NCI-H1105 (cell line): ENCODE results near the gene CLCF1.
A peak's percentile ranks its signal among the peaks of the same experiment; 100 is the strongest.
"Not testable (repeated sequence)": the region's sequence is repeated elsewhere in the genome, so short reads cannot be mapped to it uniquely, and the experiment has no call there.

Experiments
- DNase-seq: peaks from one replicate; lab custom pipeline; 2025; lab: John Stamatoyannopoulos, UW

The CLCF1 gene

GRCh38 chr11:67408437-67409200, 35.2 kb upstream of the CLCF1 start:
- DNase-seq = no peak

- no peak for DNase-seq
Observed at GRCh38 chr11:67407688-67408163, 34.3 kb upstream of the CLCF1 start.

- peak; percentile 1 for DNase-seq
Observed at GRCh38 chr11:67406969-67407687, 33.7 kb upstream of the CLCF1 start.

GRCh38 chr11:67406420-67406968, 33.1 kb upstream of the CLCF1 start:
- no peak for DNase-seq

GRCh38 chr11:67405688-67406339, 32.4 kb upstream of the CLCF1 start:
- no peak for DNase-seq

- DNase-seq = no peak
Observed at GRCh38 chr11:67405196-67405567, 31.8 kb upstream of the CLCF1 start.

GRCh38 chr11:67404515-67405195, 31.3 kb upstream of the CLCF1 start:
- no peak for DNase-seq

- DNase-seq = not testable (repeated sequence)
Observed at GRCh38 chr11:67403085-67403484, 29.7 kb upstream of the CLCF1 start.

GRCh38 chr11:67402192-67402839, 28.9 kb upstream of the CLCF1 start:
- peak; percentile 16 for DNase-seq

GRCh38 chr11:67401495-67402191, 28.2 kb upstream of the CLCF1 start, which contains the start of gene PPP1CA:
PPP1CA (minus strand) TSS chr11:67401858; CDS start chr11:67401782, 76 bp downstream.
- DNase-seq = peak; percentile 85

GRCh38 chr11:67400942-67401494, 27.6 kb upstream of the CLCF1 start:
- DNase-seq = peak; percentile 1

GRCh38 chr11:67400251-67400941, 27.0 kb upstream of the CLCF1 start:
- DNase-seq = no peak

- DNase-seq = no peak
Observed at GRCh38 chr11:67398661-67399563, 25.5 kb upstream of the CLCF1 start.

- no peak for DNase-seq
Observed at GRCh38 chr11:67397986-67398660, 24.7 kb upstream of the CLCF1 start.

- no peak for DNase-seq
Observed at GRCh38 chr11:67397536-67397935, 24.1 kb upstream of the CLCF1 start.

GRCh38 chr11:67396587-67397389, 23.4 kb upstream of the CLCF1 start:
- DNase-seq = no peak

GRCh38 chr11:67396259-67396581, 22.8 kb upstream of the CLCF1 start:
- DNase-seq = no peak
